Lung (tissue), 12 donors: ENCODE measurements around the gene ALG9. TPM values are rescaled to one million over a fixed set of nuclear protein-coding genes. Genes with fewer than 3 reads are reported as not detected.

Experiments
- ATAC-seq: fragments of 200-7000 bp; cut with Tn5 transposase; one replicate; pipeline ENCODE4 v1.9.1; 2020; ENCODE audit warnings: moderate number of reproducible peaks; ENCODE audit not compliant: insufficient read depth, low FRiP score
- DNase-seq, 3 donors: peaks; one replicate each; pipeline ENCODE4 v3.0.0-alpha.2; 2013 to 2017
- H3K27ac ChIP-seq, 2 donors: one replicate each; pipeline ENCODE4 v1.5.1; 2013; ENCODE audit warnings: mild to moderate bottlenecking in 2 of 2, moderate library complexity in 2 of 2, control low read depth in 1 of 2, inconsistent platforms in 1 of 2, low read depth in 1 of 2, low read length in 1 of 2
- H3K27me3 ChIP-seq, 3 donors: one replicate each; pipeline ENCODE4 v1.5.1; 2013; ENCODE audit warnings: low read length in 2 of 3; ENCODE audit not compliant: control insufficient read depth in 3 of 3, insufficient read depth in 3 of 3
- H3K36me3 ChIP-seq, 4 donors: one replicate each; pipeline ENCODE4 v1.5.1; 2013; ENCODE audit warnings: low read length in 4 of 4, mild to moderate bottlenecking in 1 of 4, moderate library complexity in 1 of 4; ENCODE audit not compliant: control insufficient read depth in 4 of 4, insufficient read depth in 4 of 4
- H3K4me1 ChIP-seq, 5 donors: one replicate each; pipeline ENCODE4 v1.5.1; 2013; ENCODE audit warnings: low read length in 5 of 5, mild to moderate bottlenecking in 2 of 5, moderate library complexity in 1 of 5; ENCODE audit not compliant: control insufficient read depth in 5 of 5, insufficient read depth in 5 of 5
- H3K4me3 ChIP-seq: one replicate; pipeline ENCODE4 v1.5.1; 2013; ENCODE audit warnings: mild to moderate bottlenecking, control low read depth, moderate library complexity
- H3K9ac ChIP-seq, 2 donors: one replicate each; pipeline ENCODE4 v1.5.1; 2013; ENCODE audit warnings: low read length in 2 of 2, control low read depth in 1 of 2; ENCODE audit not compliant: insufficient read depth in 1 of 2
- H3K9me3 ChIP-seq, 4 donors: one replicate each; pipeline ENCODE4 v1.5.1; 2013; ENCODE audit warnings: low read length in 3 of 4, mild to moderate bottlenecking in 1 of 4, moderate library complexity in 1 of 4; ENCODE audit not compliant: control insufficient read depth in 4 of 4, insufficient read depth in 3 of 4
- CTCF ChIP-seq: IDR thresholded peaks from 2 replicates; pipeline ENCODE4 v1.5.1; 2012; ENCODE audit warnings: mild to moderate bottlenecking; ENCODE audit errors: control extremely low read depth, extremely low read depth
- WGBS, 2 donors: extraction: QIAGEN DNeasy Blood & Tissue Kit; methylation state at CpG; one replicate each; pipeline ENCODE4 v1.1.7; 2013; 5-methylcytosine and 5-hydroxymethylcytosine counted together
- polyA plus RNA-seq, 2 donors: library from polyadenylated mRNA; stranded (reverse); fragments of 200-250 nt; gene quantifications; one replicate each; pipeline ENCODE4 v1.2.1, GENCODE V29; 2013
- total RNA-seq, 2 donors: library from RNA; depleted of rRNA in 1 of 2; stranded (reverse); fragments of >200 nt in 1 of 2; gene quantifications; one replicate each; pipeline ENCODE4 v1.2.1, GENCODE V29; 2014 to 2021
- donor health status: control.
- donor health status: control.
- donor health status: Bipolar disorder and iron deficiency.
- donor health status: healthy.
- donor health status: DM: yes; HTN: yes; CAD: no.

ALG9 gene
- total and polyA plus RNA-seq, 4 donors = 11.4 to 43.4 (median 25.9) TPM

GRCh38 chr11:111860257-111860656 lies 11.1 kb downstream of the ALG9 start:
- no peak overlapping the region for H3K9ac ChIP-seq
- no peak for TF ChIP-seq CTCF
- no peaks in the 10 kb centered on the region for H3K27me3 ChIP-seq
- no peaks in the 10 kb centered on the region for H3K4me1 ChIP-seq
- H3K27ac ChIP-seq = no peak overlapping the region
- WGBS, 2 donors = 93 to 99% methylated on average over 3 of the region's 3 CpGs
- H3K36me3 ChIP-seq = peaks cover 12 to 20% (median 17%) of the 10 kb centered on the region in 4 donors
- no peaks in the 10 kb centered on the region for H3K9me3 ChIP-seq
- ATAC-seq (no peak), DNase-seq (no peak)
- H3K4me3 ChIP-seq = no peak overlapping the region

GRCh38 chr11:111855506-111855905 lies 15.9 kb downstream of the ALG9 start:
- DNase-seq = no peak
- TF ChIP-seq CTCF = no peak
- no peak for ATAC-seq
- Histone ChIP-seq H3K9ac (no peak overlapping the region), H3K27ac (no peak overlapping the region), H3K36me3 (peaks cover 7 to 23% (median 14%) of the 10 kb centered on the region in 4 donors), H3K4me1 (no peaks in the 10 kb centered on the region), H3K9me3 (no peaks in the 10 kb centered on the region), H3K4me3 (no peak overlapping the region), H3K27me3 (no peaks in the 10 kb centered on the region)

GRCh38 chr11:111852103-111852502 lies 19.3 kb downstream of the ALG9 start:
- H3K4me3 ChIP-seq = no peak overlapping the region
- H3K9ac ChIP-seq = no peak overlapping the region
- H3K36me3 ChIP-seq = peaks cover 9 to 27% (median 13%) of the 10 kb centered on the region in 4 donors
- 80 to 87% methylated on average over 2 of the region's 2 CpGs for WGBS, 2 donors
- no peak for DNase-seq
- no peak for ATAC-seq
- no peak for TF ChIP-seq CTCF
- H3K27me3 ChIP-seq = no peaks in the 10 kb centered on the region
- no peak overlapping the region for H3K27ac ChIP-seq
- no peaks in the 10 kb centered on the region for H3K9me3 ChIP-seq
- no peaks in the 10 kb centered on the region for H3K4me1 ChIP-seq

GRCh38 chr11:111851636-111852035 lies 19.7 kb downstream of the ALG9 start:
- no peaks in the 10 kb centered on the region for H3K9me3 ChIP-seq
- no peak overlapping the region for H3K4me3 ChIP-seq
- H3K27ac ChIP-seq = no peak overlapping the region
- peaks cover 10 to 28% (median 13%) of the 10 kb centered on the region in 4 donors for H3K36me3 ChIP-seq
- DNase-seq = peak in 2 of 3 donors; percentile 11 to 13
- no peak for ATAC-seq
- H3K4me1 ChIP-seq = no peaks in the 10 kb centered on the region
- H3K9ac ChIP-seq = no peak overlapping the region
- H3K27me3 ChIP-seq = no peaks in the 10 kb centered on the region
- TF ChIP-seq CTCF = no peak
